ENCODE results near the gene POFUT2.
A peak's percentile ranks its signal among the peaks of the same experiment; 100 is the strongest.

POFUT2 gene

GRCh38 chr21:45327441-45328197 is 39.9 kb upstream of the POFUT2 start:
- H3K4me3 ChIP-seq: no peak overlapping the region

GRCh38 chr21:45326891-45327440 is 39.3 kb upstream of the POFUT2 start:
- no peak overlapping the region for H3K4me3 ChIP-seq
- no peak overlapping the region for H3K27ac ChIP-seq

More at GRCh38 chr21:45327441-45328197, 39.9 kb upstream of the POFUT2 start:
- H3K27ac ChIP-seq: no peak overlapping the region

DNA sequence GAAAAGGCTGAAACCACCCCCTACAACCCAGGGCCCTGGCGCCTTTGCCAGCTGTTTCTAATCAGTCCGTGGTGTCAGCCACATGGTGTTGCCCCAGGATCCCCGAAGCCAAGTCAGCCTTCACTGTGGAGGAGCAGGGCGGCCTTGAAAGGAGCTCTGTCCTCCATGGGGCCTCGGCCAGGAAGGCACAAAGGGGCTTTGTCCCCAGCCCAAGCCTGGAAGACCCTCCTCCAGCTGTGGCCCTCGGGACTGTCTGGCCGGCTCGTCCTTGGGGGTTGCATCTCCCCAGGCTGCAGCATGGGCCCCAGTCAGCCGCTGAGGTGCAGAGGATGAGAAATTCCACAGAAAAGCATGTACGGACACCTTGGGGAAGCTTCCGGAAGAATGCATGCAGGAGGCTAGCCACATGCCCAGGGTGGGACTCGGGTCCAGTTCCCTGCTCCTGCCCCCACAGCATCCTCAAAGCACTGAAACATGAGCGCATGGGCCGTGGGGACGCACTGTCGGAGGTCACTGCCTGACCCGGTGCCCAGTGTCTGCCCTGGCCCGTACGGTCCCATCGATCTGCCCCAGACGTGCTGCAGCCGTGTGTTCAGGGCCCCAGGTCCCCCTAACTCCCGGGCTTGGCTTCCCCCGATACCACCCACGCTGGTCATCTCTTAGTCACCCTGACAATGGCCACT is 38.6 kb upstream of the POFUT2 start:
- peak overlapping the region in 4 of 21 experiments; percentile 21 to 55 (median 42) for H3K27ac ChIP-seq
- no peak overlapping the region for H3K4me3 ChIP-seq

GRCh38 chr21:45325206-45326168 is 37.8 kb upstream of the POFUT2 start:
- H3K4me3 ChIP-seq: no peak overlapping the region
- H3K27ac ChIP-seq: peak overlapping the region in 4 of 21 experiments; percentile 21 to 55 (median 42)

GRCh38 chr21:45324489-45325205 is 37.0 kb upstream of the POFUT2 start:
- H3K4me3 ChIP-seq: no peak overlapping the region
- H3K27ac ChIP-seq: peak overlapping the region in 2 of 21 experiments; percentile 16 to 44

DNA sequence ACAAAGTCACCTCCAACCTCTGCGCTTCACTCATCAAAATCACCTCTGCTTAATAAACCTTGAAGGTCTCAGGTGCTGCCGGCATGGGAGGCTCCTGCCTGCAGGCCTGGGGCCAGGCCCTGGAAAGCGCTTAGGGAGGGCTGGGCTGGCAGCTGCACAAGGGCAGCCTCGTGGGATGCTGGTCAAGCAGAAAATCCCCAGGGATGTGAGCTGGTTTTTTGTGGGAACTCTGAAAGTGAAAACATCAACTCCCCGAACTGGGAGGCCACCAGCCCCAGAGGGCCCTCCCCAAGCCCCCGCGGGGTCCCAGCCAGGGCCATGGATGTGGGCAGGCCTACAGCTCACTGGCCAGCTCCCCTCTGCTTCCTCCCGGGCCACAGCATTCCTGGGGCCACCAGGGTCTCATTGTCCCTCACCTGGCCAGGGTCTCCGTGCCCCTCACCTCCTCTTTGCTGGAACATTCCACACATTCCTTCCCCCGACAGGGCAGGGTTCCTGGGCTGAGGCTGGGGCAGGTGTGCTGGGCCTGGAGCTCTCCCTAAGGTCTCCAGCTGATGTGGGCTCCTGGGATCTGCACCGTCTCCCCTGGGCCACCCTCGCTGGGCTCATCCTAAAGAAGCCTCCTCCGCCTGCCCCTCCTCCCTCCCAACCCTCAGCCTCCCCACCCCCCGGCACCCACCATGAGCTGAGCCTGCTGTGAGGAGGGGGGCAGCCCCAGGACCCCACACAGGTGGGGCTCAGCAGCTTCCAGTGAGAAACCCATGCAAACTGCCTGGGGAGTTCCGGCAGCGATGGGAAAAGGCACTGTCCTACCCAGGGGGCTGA is 36.0 kb upstream of the POFUT2 start:
- Histone ChIP-seq H3K27ac (peak overlapping the region in 1 of 21 experiments; percentile 44), H3K4me3 (no peak overlapping the region)

- Histone ChIP-seq H3K27ac (peak overlapping the region in 2 of 21 experiments; percentile 11 to 44), H3K4me3 (no peak overlapping the region)
Observed at GRCh38 chr21:45322960-45323461, 35.3 kb upstream of the POFUT2 start.

- H3K27ac ChIP-seq: peak overlapping the region in 5 of 21 experiments; percentile 7 to 82 (median 21)
- no peak overlapping the region for H3K4me3 ChIP-seq
Observed at GRCh38 chr21:45322231-45322959, 34.7 kb upstream of the POFUT2 start.

- Histone ChIP-seq H3K27ac (peak overlapping the region in 19 of 21 experiments; percentile 25 to 93 (median 69)), H3K4me3 (no peak overlapping the region)
Observed at GRCh38 chr21:45320261-45321025, 32.7 kb upstream of the POFUT2 start.

DNA sequence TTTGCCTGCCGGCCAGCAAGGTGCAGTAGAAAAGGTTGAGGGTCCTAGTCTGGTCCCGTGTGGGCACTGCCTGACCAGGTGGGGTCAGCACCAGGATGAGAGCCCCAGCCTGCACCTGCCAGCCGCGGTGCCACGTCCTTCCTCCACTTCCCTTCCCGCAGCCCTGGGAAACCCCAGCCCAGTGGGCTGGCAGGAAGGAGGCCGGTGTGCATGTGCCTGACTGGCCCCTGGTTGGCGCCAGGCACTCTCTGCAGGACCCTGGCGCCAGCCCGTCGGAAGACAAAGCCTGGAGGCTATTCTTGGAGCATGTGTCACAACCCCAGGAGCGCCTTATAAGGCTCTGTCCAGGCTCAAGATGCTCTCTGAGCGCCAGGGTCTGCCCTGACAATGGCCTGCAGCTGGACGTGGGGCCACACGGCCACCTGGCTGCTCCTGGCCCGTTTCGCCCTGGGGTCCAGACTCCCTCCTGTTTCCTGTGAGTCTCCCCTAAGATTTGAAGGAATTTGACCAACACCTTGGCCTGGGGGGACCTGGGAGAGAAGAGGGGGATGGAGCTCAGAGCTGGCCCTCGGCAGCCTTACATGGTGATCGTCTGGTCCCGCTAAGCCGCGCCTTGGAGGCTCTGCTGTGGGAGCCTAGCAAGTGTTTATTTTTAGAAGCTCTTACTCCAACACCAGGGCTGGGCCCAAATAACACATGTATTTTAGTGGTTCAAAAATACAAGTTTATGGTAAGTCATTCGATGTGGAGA is 31.9 kb upstream of the POFUT2 start:
- H3K27ac ChIP-seq: peak overlapping the region in 20 of 21 experiments; percentile 25 to 93 (median 73)
- no peak overlapping the region for H3K4me3 ChIP-seq

DNA sequence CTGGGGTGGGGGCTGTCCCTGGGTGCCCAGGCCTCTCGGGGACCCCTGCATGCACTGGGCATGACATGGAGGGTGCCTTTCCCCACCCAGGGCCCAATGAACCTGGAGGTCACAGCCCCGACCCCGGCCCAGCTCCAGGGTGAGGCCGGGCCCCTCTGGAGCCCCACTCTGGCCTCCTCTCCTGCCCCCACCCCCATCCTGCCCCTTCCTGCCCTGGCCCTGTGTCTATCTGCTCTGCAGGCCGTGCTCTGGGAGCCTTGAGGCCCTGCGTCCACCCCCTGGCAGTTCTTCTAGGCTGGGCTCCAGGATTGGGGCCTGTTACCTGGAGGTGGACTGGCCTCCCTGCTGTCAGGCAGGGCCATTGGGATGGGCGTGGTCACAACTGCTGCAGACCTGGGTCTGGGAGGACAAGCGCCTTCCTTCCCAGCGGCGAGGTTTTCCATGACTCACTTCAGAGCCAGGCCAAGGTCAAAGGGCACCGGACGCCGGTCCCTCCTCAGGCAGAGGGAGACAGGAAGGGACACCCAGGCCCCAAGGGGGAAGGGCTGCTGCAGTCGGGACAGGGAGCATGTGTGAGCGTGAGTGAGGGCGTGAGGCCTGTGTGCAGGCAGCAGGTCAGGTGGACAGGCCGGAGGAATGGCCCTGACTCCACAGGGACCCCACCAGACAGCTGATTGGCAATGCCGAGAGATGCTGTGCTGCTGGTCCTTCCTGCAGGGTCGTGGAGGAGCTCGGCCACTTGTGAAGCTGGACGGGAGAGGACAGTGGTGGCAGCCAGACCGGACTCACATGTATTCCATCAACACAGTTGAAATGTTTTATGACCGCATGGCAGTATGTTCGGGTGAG is 31.1 kb upstream of the POFUT2 start:
- peak overlapping the region in 20 of 21 experiments; percentile 57 to 93 (median 76) for H3K27ac ChIP-seq
- no peak overlapping the region for H3K4me3 ChIP-seq

DNA sequence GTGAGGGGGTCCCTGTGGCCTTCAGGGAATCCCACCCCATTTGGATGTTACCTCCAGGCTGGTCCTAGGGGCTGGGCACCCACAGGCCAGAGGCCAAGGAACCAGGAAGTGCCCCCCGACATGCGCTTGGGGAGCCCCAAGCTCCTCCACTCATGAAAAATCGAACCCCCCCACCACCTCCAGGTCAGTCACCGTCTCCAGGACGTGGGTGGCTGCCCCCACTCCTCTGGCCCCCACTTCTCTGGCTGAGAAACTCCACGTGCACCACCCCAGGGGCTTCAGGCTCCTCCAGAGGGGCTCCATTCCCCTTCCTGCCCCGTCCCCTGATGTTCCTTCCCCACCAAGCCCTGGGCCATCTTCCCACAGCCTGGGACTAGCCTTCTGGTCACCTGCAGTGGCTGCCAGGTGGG is 30.5 kb upstream of the POFUT2 start:
- H3K4me3 ChIP-seq: no peak overlapping the region
- peak overlapping the region in 20 of 21 experiments; percentile 57 to 93 (median 76) for H3K27ac ChIP-seq

- H3K27ac ChIP-seq: peak overlapping the region in 20 of 21 experiments; percentile 57 to 93 (median 76)
- H3K4me3 ChIP-seq: no peak overlapping the region
Observed at GRCh38 chr21:45317398-45318145, 29.9 kb upstream of the POFUT2 start.

GRCh38 chr21:45316871-45317397 is 29.2 kb upstream of the POFUT2 start:
- Histone ChIP-seq H3K27ac (peak overlapping the region in 17 of 21 experiments; percentile 5 to 93 (median 61)), H3K4me3 (no peak overlapping the region)
